K562 (cell line): ENCODE results near the gene PLGRKT. TPM values are rescaled to one million over a fixed set of nuclear protein-coding genes. Genes with fewer than 3 reads are reported as not detected.

Experiments
- ARID2 ChIP-seq: fragments of 450-650 bp; IDR thresholded peaks from 2 replicates; pipeline ENCODE4 v1.6.1; 2017; ENCODE audit warnings: antibody characterized with exemption, mild to moderate bottlenecking
- CBFA2T3 ChIP-seq: fragments of 450-650 bp; IDR thresholded peaks from 2 replicates; pipeline ENCODE4 v1.6.1; 2017
- CREM ChIP-seq: IDR thresholded peaks from 2 replicates; pipeline ENCODE4 v1.6.1; 2014; ENCODE audit warnings: antibody characterized with exemption, low read depth
- GATAD2B ChIP-seq: fragments of 450-650 bp; IDR thresholded peaks from 2 replicates; pipeline ENCODE4 v1.6.1; 2017; ENCODE audit warnings: mild to moderate bottlenecking, borderline replicate concordance
- TFAM ChIP-seq: fragments of 250-450 bp; sonication (Bioruptor Pico); conservative IDR thresholded peaks from 2 replicates; pipeline ENCODE4 v1.5.0; 2021; ENCODE audit warnings: mild to moderate bottlenecking, moderate library complexity
- ZKSCAN8 ChIP-seq: fragments of 200-800 bp; sonication (Bioruptor generic); IDR thresholded peaks from 2 replicates; pipeline ENCODE4 v1.6.1; 2016; ENCODE audit warnings: missing genetic modification characterization, missing compliant biosample characterization
- ZNF224 ChIP-seq: sonication (generic); formaldehyde crosslinking; IDR thresholded peaks from 2 replicates; pipeline ENCODE4 v1.8.0; 2022; ENCODE audit warnings: mild to moderate bottlenecking, missing genetic modification reagents
- polyA plus RNA-seq, 8 experiments: library from polyadenylated mRNA; depleted of rRNA in 4 of 8; stranded (reverse) in 5 of 8; unstranded in 3 of 8; fragments of >200 nt; fragmentation: Nextera tagmentation in 2 of 8; fragmentation: Illumina TruSeq in 1 of 8; extraction: Ambion mirVana in 2 of 8; extraction: Trizol in 1 of 8; gene quantifications; 2 replicates each; pipeline versions ENCODE4 v1.2.1 to v1.2.3, GENCODE V29; 2011 to 2014; ENCODE audit warnings: inconsistent platforms in 1 of 8, missing spikeins in 1 of 8
- total RNA-seq, 7 experiments: library from RNA; depleted of rRNA in 6 of 7; stranded (reverse); fragments of >200 nt in 6 of 7; fragmentation: Illumina TruSeq in 2 of 7; extraction: Trizol in 2 of 7; gene quantifications; 2 replicates each; pipeline versions ENCODE4 v1.2.1 to v1.2.3, GENCODE V29; 2011 to 2021; ENCODE audit warnings: low replicate concordance in 1 of 7
- TF ChIP-seq, protein P1 (sequence below), 2 experiments: fragments of 450-650 bp in 1 of 2; sonication (generic) in 1 of 2; formaldehyde crosslinking in 1 of 2; IDR thresholded peaks; 2 replicates each; pipeline versions ENCODE4 v1.7.1 to v1.9.0; 2016 to 2022; ENCODE audit warnings: inconsistent platforms in 1 of 2, mild to moderate bottlenecking in 1 of 2, missing genetic modification reagents in 1 of 2
- TF ChIP-seq, protein P2 (sequence below), 2 experiments: fragments of 450-650 bp; IDR thresholded peaks; 2 replicates each; pipeline ENCODE4 v1.6.1; 2016; ENCODE audit warnings: mild to moderate bottlenecking in 2 of 2, borderline replicate concordance in 1 of 2, low read depth in 1 of 2, moderate library complexity in 1 of 2
- TF ChIP-seq, protein P3 (sequence below): fragments of 250-450 bp; sonication (Bioruptor Pico); IDR thresholded peaks from 2 replicates; pipeline ENCODE4 v1.8.0; 2021; ENCODE audit warnings: mild to moderate bottlenecking, moderate library complexity

Gene PLGRKT
- total and polyA plus RNA-seq, 9 of the 15 experiments (the other 6 are each of a cell fraction or from before 2014, with no cell fraction given), result 4.7 to 13.8 (median 6.5) TPM

DNA sequence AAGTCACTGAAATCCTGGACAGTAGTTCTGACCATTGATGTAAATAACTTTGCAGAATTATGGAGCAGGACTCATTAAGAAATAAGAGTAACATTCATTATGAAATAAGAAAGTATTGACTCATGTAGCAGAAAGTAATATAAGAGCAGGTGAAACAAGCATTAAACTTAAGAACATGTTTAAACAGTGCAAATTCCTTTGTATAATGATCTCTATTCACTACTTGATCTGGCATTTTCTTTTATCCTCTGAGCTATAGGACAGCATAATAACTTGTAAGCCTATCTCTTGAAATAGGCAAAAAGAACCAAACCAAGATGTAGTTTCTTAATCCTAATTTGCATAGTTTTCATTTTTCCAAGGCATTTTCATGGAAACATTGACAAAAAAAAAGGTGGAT is 42.3 kb downstream of the PLGRKT start (continued):
- TF ChIP-seq, protein P1, sequence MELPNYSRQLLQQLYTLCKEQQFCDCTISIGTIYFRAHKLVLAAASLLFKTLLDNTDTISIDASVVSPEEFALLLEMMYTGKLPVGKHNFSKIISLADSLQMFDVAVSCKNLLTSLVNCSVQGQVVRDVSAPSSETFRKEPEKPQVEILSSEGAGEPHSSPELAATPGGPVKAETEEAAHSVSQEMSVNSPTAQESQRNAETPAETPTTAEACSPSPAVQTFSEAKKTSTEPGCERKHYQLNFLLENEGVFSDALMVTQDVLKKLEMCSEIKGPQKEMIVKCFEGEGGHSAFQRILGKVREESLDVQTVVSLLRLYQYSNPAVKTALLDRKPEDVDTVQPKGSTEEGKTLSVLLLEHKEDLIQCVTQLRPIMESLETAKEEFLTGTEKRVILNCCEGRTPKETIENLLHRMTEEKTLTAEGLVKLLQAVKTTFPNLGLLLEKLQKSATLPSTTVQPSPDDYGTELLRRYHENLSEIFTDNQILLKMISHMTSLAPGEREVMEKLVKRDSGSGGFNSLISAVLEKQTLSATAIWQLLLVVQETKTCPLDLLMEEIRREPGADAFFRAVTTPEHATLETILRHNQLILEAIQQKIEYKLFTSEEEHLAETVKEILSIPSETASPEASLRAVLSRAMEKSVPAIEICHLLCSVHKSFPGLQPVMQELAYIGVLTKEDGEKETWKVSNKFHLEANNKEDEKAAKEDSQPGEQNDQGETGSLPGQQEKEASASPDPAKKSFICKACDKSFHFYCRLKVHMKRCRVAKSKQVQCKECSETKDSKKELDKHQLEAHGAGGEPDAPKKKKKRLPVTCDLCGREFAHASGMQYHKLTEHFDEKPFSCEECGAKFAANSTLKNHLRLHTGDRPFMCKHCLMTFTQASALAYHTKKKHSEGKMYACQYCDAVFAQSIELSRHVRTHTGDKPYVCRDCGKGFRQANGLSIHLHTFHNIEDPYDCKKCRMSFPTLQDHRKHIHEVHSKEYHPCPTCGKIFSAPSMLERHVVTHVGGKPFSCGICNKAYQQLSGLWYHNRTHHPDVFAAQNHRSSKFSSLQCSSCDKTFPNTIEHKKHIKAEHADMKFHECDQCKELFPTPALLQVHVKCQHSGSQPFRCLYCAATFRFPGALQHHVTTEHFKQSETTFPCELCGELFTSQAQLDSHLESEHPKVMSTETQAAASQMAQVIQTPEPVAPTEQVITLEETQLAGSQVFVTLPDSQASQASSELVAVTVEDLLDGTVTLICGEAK (IDR thresholded peaks at IDR 0.05), result no peak
- TF ChIP-seq, protein P1 (CRISPR knock-in tag; IDR thresholded peaks at IDR 0.05), result no peak
- no peak for TF ChIP-seq ZKSCAN8 (CRISPR knock-in tag)
- TF ChIP-seq GATAD2B, result no peak
- TF ChIP-seq, protein P2, sequence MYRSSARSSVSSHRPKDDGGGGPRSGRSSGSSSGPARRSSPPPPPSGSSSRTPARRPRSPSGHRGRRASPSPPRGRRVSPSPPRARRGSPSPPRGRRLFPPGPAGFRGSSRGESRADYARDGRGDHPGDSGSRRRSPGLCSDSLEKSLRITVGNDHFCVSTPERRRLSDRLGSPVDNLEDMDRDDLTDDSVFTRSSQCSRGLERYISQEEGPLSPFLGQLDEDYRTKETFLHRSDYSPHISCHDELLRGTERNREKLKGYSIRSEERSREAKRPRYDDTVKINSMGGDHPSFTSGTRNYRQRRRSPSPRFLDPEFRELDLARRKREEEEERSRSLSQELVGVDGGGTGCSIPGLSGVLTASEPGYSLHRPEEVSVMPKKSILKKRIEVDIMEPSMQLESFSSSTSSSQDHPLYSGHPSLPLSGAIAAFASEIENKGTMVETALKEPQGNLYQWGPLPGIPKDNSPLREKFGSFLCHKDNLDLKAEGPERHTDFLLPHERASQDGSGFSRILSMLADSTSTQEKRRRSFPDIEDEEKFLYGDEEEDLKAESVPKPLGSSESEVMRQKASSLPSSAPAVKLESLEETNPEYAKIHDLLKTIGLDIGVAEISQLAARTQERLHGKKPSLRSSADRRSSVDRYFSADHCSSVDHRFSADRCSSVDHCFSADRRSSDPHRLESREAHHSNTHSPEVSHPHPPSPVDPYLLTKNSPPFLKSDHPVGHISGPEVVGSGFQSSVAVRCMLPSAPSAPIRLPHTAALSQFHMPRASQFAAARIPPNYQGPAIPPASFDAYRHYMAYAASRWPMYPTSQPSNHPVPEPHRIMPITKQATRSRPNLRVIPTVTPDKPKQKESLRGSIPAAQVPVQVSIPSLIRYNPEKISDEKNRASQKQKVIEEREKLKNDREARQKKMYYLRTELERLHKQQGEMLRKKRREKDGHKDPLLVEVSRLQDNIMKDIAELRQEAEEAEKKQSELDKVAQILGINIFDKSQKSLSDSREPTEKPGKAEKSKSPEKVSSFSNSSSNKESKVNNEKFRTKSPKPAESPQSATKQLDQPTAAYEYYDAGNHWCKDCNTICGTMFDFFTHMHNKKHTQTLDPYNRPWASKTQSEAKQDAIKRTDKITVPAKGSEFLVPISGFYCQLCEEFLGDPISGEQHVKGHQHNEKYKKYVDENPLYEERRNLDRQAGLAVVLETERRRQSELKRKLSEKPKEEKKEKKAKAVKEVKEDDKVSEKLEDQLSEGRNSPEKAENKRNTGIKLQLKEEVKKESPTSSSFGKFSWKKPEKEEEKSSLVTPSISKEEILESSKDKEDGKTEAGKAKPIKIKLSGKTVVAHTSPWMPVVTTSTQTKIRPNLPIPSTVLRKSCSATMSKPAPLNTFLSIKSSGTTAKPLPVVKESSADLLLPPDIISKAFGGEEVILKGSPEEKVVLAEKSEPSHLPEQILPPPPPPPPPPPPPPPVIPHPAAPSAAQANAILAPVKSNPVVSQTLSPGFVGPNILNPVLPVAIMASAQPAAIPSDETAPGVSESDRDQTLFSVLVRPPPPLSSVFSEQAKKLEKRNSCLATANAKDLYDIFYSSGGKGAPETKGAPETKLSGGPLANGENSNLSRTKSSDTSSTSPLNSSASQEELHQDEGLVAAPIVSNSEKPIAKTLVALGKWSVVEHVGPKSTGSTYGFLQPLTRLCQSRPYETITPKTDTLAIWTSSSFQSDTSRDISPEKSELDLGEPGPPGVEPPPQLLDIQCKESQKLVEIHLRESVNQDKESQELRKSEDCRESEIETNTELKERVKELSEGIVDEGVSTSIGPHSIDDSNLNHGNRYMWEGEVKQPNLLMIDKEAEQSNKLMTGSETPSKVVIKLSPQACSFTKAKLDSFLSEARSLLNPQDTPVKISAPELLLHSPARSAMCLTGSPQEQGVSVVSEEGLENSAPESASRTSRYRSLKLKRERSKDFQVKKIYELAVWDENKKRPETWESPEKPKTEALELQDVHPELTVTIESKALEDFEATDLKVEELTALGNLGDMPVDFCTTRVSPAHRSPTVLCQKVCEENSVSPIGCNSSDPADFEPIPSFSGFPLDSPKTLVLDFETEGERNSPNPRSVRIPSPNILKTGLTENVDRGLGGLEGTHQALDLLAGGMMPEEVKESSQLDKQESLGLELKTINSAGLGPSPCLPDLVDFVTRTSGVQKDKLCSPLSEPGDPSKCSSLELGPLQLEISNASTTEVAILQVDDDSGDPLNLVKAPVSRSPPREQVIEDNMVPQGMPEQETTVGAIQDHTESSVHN (IDR thresholded peaks at IDR 0.05; ENCODE audit: borderline replicate concordance in 1 of 2, low read depth in 1 of 2), result no peak
- no peak for TF ChIP-seq TFAM (CRISPR knock-in tag)
- TF ChIP-seq, protein P3, sequence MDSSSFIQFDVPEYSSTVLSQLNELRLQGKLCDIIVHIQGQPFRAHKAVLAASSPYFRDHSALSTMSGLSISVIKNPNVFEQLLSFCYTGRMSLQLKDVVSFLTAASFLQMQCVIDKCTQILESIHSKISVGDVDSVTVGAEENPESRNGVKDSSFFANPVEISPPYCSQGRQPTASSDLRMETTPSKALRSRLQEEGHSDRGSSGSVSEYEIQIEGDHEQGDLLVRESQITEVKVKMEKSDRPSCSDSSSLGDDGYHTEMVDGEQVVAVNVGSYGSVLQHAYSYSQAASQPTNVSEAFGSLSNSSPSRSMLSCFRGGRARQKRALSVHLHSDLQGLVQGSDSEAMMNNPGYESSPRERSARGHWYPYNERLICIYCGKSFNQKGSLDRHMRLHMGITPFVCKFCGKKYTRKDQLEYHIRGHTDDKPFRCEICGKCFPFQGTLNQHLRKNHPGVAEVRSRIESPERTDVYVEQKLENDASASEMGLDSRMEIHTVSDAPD (CRISPR knock-in tag), result no peak
- no peak for TF ChIP-seq CREM
- TF ChIP-seq ARID2, result no peak
- TF ChIP-seq ZNF224, result no peak
- no peak for TF ChIP-seq CBFA2T3
